ENCODE results near the gene MMP25. TPM values are rescaled to one million over a fixed set of nuclear protein-coding genes. Genes with fewer than 3 reads are reported as not detected.

MMP25 gene
- total RNA-seq, 1 donor from 2014 or later: 0.13 TPM

GRCh38 chr16:3012828-3013420, 33.4 kb upstream of the MMP25 start, which contains the start of gene CLDN9:
TSS of gene CLDN9 (plus strand) at chr16:3012923. CDS start at chr16:3013363, 440 bp downstream.
- ChIA-PET CTCF (interaction anchor here (0.9 kb wide), 1 partner anchor 9 kb away, joined by 4 read pairs; no protein-coding TSS in a partner anchor), POLR2A (no interaction called here)
- H3K9me3 Mint-ChIP-seq: no peaks in the 10 kb centered on the region
- intact Hi-C loops (cut with micrococcal nuclease): no loop called here
- no peak within 1 kb of the TSS for H3K4me3 Mint-ChIP-seq
- peaks cover 20% of the 10 kb centered on the region for H3K27me3 Mint-ChIP-seq
- TF ChIP-seq CTCF (IDR thresholded peaks at IDR 0.05): no peak
- peak; percentile 25 for ATAC-seq (ENCODE audit: low read depth)
- peaks cover 12% of the 10 kb centered on the region for H3K4me1 Mint-ChIP-seq
- no peaks in the 10 kb centered on the region for H3K36me3 Mint-ChIP-seq (ENCODE audit: low read depth)
- H3K27ac Mint-ChIP-seq: no peak within 1 kb of the TSS
- DNase-seq: no peak

- DNase-seq: no peak
- Mint-ChIP-seq H3K36me3 (ENCODE audit: low read depth) (no peaks in the 10 kb centered on the region), H3K4me1 (peaks cover 12% of the 10 kb centered on the region), H3K27me3 (peaks cover 18% of the 10 kb centered on the region), H3K4me3 (no peak overlapping the region), H3K27ac (no peak overlapping the region), H3K9me3 (no peaks in the 10 kb centered on the region)
- ChIA-PET POLR2A (no interaction called here), CTCF (no interaction called here)
- ATAC-seq (ENCODE audit: low read depth): no peak
- intact Hi-C loops (cut with micrococcal nuclease): no loop called here
- no peak for TF ChIP-seq CTCF (IDR thresholded peaks at IDR 0.05)
Observed at GRCh38 chr16:3013491-3013951, 32.8 kb upstream of the MMP25 start.

- POLR2A ChIA-PET: interaction anchor here (0.6 kb wide), 1 partner anchor 14 kb away, joined by 7 read pairs; no protein-coding TSS in a partner anchor
- ATAC-seq (ENCODE audit: low read depth): no peak
- no peaks in the 10 kb centered on the region for H3K36me3 Mint-ChIP-seq (ENCODE audit: low read depth)
- no peak overlapping the region for H3K27ac Mint-ChIP-seq
- H3K4me1 Mint-ChIP-seq: peaks cover 9% of the 10 kb centered on the region
- no peak for TF ChIP-seq CTCF (IDR thresholded peaks at IDR 0.05)
- CTCF ChIA-PET: no interaction called here
- intact Hi-C loops (cut with micrococcal nuclease): no loop called here
- no peak for DNase-seq
- H3K9me3 Mint-ChIP-seq: no peaks in the 10 kb centered on the region
- H3K4me3 Mint-ChIP-seq: no peak overlapping the region
- H3K27me3 Mint-ChIP-seq: peaks cover 18% of the 10 kb centered on the region
Observed at GRCh38 chr16:3013998-3014690, 32.2 kb upstream of the MMP25 start.

- TF ChIP-seq CTCF (IDR thresholded peaks at IDR 0.05): no peak
- intact Hi-C loops (cut with micrococcal nuclease): no loop called here
- Mint-ChIP-seq H3K9me3 (no peaks in the 10 kb centered on the region), H3K27me3 (peaks cover 18% of the 10 kb centered on the region), H3K27ac (no peak overlapping the region), H3K4me3 (no peak overlapping the region), H3K4me1 (peaks cover 14% of the 10 kb centered on the region), H3K36me3 (ENCODE audit: low read depth) (no peaks in the 10 kb centered on the region)
- ChIA-PET CTCF (no interaction called here), POLR2A (no interaction called here)
- no peak for ATAC-seq (ENCODE audit: low read depth)
- no peak for DNase-seq
Observed at GRCh38 chr16:3014971-3015370, 31.4 kb upstream of the MMP25 start.

GRCh38 chr16:3015865-3016521, 30.4 kb upstream of the MMP25 start:
- Mint-ChIP-seq H3K9me3 (no peaks in the 10 kb centered on the region), H3K27ac (no peak overlapping the region), H3K36me3 (ENCODE audit: low read depth) (no peaks in the 10 kb centered on the region), H3K4me3 (no peak overlapping the region), H3K27me3 (peaks cover 18% of the 10 kb centered on the region), H3K4me1 (peaks cover 19% of the 10 kb centered on the region)
- CTCF ChIA-PET: no interaction called here
- POLR2A ChIA-PET: no interaction called here
- TF ChIP-seq CTCF (IDR thresholded peaks at IDR 0.05): no peak
- intact Hi-C loops (cut with micrococcal nuclease): no loop called here
- DNase-seq (no peak), ATAC-seq (ENCODE audit: low read depth) (no peak)
